SU-DHL-6 (cell line): ENCODE results near the gene ZNF181.

Experiments used
- EZH2phosphoT487 ChIP-seq: fragments of 200-600 bp; sonication (generic), shearing (Covaris generic); conservative IDR thresholded peaks from 2 replicates; pipeline ENCODE4 v1.6.1; 2018; ENCODE audit warnings: mild to moderate bottlenecking, antibody characterized with exemption, low read length, moderate library complexity, mixed read lengths
- TF ChIP-seq, protein P1 (sequence below): fragments of 200-600 bp; sonication (generic); IDR thresholded peaks from one replicate; pipeline ENCODE4 v1.5.1; 2017; ENCODE audit warnings: antibody characterized with exemption, mild to moderate bottlenecking, low read length, moderate library complexity; ENCODE audit not compliant: insufficient read depth, poor library complexity, severe bottlenecking

DNA sequence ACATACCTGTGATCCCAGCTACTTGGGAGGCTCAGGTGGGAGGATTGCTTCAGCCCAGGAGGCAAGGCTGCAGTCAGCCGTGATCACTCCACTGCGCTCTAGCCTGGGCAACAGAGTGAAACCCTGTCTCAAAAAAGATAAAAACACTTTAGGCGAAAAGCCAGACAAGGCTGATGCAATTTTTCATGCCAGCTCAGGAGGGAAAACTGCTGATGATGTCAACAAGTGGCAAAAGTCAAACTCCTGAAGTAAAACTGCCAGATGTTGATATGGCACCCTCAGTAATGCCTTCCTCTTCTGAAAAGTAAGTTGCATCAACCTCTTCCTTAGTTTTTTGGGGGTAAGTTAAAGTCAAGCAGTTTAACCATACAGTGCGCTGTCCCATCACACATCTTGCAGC, 23.4 kb downstream of the ZNF181 start:
- TF ChIP-seq, protein P1, sequence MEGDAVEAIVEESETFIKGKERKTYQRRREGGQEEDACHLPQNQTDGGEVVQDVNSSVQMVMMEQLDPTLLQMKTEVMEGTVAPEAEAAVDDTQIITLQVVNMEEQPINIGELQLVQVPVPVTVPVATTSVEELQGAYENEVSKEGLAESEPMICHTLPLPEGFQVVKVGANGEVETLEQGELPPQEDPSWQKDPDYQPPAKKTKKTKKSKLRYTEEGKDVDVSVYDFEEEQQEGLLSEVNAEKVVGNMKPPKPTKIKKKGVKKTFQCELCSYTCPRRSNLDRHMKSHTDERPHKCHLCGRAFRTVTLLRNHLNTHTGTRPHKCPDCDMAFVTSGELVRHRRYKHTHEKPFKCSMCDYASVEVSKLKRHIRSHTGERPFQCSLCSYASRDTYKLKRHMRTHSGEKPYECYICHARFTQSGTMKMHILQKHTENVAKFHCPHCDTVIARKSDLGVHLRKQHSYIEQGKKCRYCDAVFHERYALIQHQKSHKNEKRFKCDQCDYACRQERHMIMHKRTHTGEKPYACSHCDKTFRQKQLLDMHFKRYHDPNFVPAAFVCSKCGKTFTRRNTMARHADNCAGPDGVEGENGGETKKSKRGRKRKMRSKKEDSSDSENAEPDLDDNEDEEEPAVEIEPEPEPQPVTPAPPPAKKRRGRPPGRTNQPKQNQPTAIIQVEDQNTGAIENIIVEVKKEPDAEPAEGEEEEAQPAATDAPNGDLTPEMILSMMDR = no peak
- no peak for TF ChIP-seq EZH2phosphoT487
